Prostate gland (tissue), 2 donors: ENCODE measurements around the gene TGFBR3.

Experiments
- POLR2A ChIP-seq: fragments of 450-650 bp; IDR thresholded peaks from one replicate; pipeline ENCODE4 v1.6.1; 2016; ENCODE audit warnings: antibody characterized with exemption, mild to moderate bottlenecking
- TF ChIP-seq, protein P1 (sequence below), 4 experiments: fragments of 200-600 bp in 2 of 4; fragments of 450-650 bp in 2 of 4; sonication (generic) in 2 of 4; IDR thresholded peaks; 1 replicate in 3 of 4; 2 replicates in 1 of 4; pipeline ENCODE4 v1.5.1; 2016 to 2019; ENCODE audit warnings: antibody characterized with exemption in 4 of 4, mild to moderate bottlenecking in 2 of 4, moderate library complexity in 2 of 4

DNA sequence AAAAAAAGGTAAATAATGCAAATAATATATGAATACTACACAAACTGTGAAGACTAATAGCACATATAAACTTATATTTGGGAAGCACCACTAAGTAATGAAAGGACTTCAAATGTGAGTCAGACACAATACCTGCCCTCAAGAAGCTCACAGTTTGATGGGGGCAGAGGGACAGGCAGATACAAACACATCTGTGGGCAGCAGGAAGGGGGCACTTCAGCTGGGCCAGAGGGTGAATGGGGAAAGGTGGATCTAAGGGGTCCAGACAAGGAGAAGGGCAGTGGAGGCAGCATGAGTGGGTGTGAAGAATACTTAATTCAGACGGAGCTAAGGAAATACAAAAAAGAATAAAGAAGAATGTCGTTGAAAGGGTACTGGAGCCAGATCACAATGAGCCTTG, 114.2 kb downstream of the TGFBR3 start:
- TF ChIP-seq, protein P1, sequence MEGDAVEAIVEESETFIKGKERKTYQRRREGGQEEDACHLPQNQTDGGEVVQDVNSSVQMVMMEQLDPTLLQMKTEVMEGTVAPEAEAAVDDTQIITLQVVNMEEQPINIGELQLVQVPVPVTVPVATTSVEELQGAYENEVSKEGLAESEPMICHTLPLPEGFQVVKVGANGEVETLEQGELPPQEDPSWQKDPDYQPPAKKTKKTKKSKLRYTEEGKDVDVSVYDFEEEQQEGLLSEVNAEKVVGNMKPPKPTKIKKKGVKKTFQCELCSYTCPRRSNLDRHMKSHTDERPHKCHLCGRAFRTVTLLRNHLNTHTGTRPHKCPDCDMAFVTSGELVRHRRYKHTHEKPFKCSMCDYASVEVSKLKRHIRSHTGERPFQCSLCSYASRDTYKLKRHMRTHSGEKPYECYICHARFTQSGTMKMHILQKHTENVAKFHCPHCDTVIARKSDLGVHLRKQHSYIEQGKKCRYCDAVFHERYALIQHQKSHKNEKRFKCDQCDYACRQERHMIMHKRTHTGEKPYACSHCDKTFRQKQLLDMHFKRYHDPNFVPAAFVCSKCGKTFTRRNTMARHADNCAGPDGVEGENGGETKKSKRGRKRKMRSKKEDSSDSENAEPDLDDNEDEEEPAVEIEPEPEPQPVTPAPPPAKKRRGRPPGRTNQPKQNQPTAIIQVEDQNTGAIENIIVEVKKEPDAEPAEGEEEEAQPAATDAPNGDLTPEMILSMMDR (IDR thresholded peaks at IDR 0.05) = no peak
- TF ChIP-seq POLR2A = no peak
